HCEC 1CT (cell line): Measurements from ENCODE around the gene CHGA.
A peak's percentile ranks its signal among the peaks of the same experiment; 100 is the strongest.

Source experiments
- DNase-seq: peaks from one replicate; pipeline ENCODE4 v3.0.0-alpha.2; 2017

Gene CHGA

GRCh38 chr14:92922883-92923743 is at the start of gene CHGA:
Gene CHGA (plus strand): TSS chr14:92923150. CDS start chr14:92923360, 210 bp downstream.
- no peak for DNase-seq

- DNase-seq = no peak
These were observed 47.8 kb upstream of the CHGA start for GRCh38 chr14:92874962-92875661.

GRCh38 chr14:92877757-92878431 is 45.1 kb upstream of the CHGA start:
- peak; percentile 3 for DNase-seq

GRCh38 chr14:92880351-92880750 is 42.6 kb upstream of the CHGA start:
- no peak for DNase-seq

- peak; percentile 46 for DNase-seq
These were observed 42.1 kb upstream of the CHGA start for GRCh38 chr14:92880851-92881250.

- no peak for DNase-seq
These were observed 39.9 kb upstream of the CHGA start for GRCh38 chr14:92883066-92883465.

- no peak for DNase-seq
These were observed 38.5 kb upstream of the CHGA start for GRCh38 chr14:92884410-92884809.

- DNase-seq = no peak
These were observed 37.5 kb upstream of the CHGA start for GRCh38 chr14:92885279-92886061.

GRCh38 chr14:92886337-92886736 is 36.6 kb upstream of the CHGA start:
- DNase-seq = no peak

- no peak for DNase-seq
These were observed 35.8 kb upstream of the CHGA start for GRCh38 chr14:92887157-92887556.

GRCh38 chr14:92888896-92889295 is 34.1 kb upstream of the CHGA start:
- no peak for DNase-seq

- DNase-seq = no peak
These were observed 31.9 kb upstream of the CHGA start for GRCh38 chr14:92890830-92891588.

GRCh38 chr14:92892589-92892988 is 30.4 kb upstream of the CHGA start:
- no peak for DNase-seq

GRCh38 chr14:92895352-92895878 is 27.5 kb upstream of the CHGA start:
- no peak for DNase-seq

GRCh38 chr14:92897922-92898565 is 24.9 kb upstream of the CHGA start:
- no peak for DNase-seq

- no peak for DNase-seq
These were observed 24.3 kb upstream of the CHGA start for GRCh38 chr14:92898566-92899131.

GRCh38 chr14:92900660-92901059 is 22.3 kb upstream of the CHGA start:
- no peak for DNase-seq

- no peak for DNase-seq
These were observed 20.8 kb upstream of the CHGA start for GRCh38 chr14:92902191-92902590.

- DNase-seq = no peak
These were observed 20.2 kb upstream of the CHGA start for GRCh38 chr14:92902726-92903125.

- DNase-seq = no peak
These were observed 19.6 kb upstream of the CHGA start for GRCh38 chr14:92903359-92903758.

GRCh38 chr14:92905667-92906066 is 17.3 kb upstream of the CHGA start:
- no peak for DNase-seq
